ENCODE data around the gene HDAC4.

DNA sequence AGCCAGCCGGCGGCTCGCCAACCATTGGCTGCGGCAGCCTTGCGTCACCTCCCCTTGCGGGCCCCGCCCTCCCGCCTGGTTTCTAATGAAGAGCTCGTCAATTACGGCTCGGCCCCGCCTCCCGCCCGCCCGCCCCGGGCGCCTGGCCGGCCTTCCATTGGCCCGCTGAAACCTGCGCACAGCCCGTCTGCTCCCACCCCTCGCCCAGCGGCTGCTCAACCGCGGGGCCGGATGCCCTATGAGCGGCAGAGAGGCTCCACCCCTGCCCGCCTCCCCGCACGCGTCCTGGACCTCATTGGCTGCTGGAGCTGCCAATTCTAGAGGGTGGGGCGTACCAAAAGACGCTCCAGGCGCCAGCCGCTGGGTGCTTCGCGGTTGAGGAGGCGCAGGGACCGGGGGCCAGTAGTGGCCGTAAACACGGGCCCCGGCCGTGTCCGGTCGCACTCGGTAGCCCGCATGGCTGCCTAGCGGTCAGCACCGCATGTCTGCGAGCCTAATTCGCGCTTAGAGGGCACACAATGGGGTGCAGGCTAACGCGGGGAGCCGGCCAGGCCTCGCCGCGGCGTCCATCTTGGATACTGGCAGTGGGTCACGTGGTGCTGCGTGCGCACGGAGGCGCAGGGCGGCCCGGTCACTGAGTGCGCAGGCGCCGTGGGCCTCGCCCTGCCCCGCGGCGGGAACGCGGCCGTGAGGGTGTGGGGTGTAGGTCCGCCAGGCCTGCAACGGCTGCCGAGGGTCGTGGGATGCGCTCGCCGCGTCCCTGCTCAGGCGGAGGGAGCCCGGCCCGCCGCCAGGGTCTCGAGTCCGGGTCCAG lies 454 bp upstream of the HDAC4 start:
- TF ChIP-seq, protein P1, sequence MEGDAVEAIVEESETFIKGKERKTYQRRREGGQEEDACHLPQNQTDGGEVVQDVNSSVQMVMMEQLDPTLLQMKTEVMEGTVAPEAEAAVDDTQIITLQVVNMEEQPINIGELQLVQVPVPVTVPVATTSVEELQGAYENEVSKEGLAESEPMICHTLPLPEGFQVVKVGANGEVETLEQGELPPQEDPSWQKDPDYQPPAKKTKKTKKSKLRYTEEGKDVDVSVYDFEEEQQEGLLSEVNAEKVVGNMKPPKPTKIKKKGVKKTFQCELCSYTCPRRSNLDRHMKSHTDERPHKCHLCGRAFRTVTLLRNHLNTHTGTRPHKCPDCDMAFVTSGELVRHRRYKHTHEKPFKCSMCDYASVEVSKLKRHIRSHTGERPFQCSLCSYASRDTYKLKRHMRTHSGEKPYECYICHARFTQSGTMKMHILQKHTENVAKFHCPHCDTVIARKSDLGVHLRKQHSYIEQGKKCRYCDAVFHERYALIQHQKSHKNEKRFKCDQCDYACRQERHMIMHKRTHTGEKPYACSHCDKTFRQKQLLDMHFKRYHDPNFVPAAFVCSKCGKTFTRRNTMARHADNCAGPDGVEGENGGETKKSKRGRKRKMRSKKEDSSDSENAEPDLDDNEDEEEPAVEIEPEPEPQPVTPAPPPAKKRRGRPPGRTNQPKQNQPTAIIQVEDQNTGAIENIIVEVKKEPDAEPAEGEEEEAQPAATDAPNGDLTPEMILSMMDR (IDR thresholded peaks at IDR 0.05; ENCODE audit: low read length), result no peak
- TF ChIP-seq EZH2 (optimal IDR thresholded peaks at IDR 0.05; ENCODE audit: low read depth, low read length) (no peak), EZH2phosphoT487 (IDR thresholded peaks at IDR 0.05; ENCODE audit: low read length) (no peak)
